Globus pallidus (tissue), 1 donor: ENCODE results near the gene ZNF407.

ENCODE experiments used
- DNase-seq: peaks from one replicate; pipeline ENCODE4 v3.0.0-alpha.2; 2015; ENCODE audit warnings: low spot score

The ZNF407 gene

DNA sequence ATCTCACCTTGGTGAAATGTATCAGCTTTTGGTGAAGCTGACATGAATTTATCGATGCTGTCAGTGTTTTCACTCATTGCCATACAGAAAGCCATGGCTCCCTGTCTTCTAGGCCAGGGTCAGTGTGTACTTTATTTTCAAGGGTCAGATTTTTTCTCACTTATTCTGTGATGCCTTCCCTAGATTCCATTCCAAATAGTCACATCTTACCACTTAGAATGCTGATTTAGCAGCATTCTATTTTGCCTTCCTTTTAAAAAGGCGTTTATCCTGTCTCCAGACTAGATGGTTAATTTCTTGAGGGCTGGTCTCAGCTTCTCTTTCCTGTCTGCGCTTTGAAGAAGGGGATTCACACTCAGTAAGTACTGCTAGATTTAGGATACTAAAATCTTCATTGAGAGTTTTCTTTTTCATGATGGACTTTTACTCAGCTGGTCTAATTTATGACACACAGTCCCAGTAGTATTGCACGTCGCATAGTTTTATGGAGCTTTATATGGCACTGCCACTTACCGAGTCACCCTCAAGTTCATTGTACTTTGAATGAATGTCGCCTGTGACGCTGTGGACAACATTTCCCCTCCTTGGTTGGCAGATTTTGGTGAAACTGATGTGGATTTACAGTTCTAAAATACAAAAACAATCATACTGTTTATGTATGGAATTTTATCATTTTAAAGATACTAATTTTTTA is 194.0 kb downstream of the ZNF407 start:
- DNase-seq, result no peak

DNA sequence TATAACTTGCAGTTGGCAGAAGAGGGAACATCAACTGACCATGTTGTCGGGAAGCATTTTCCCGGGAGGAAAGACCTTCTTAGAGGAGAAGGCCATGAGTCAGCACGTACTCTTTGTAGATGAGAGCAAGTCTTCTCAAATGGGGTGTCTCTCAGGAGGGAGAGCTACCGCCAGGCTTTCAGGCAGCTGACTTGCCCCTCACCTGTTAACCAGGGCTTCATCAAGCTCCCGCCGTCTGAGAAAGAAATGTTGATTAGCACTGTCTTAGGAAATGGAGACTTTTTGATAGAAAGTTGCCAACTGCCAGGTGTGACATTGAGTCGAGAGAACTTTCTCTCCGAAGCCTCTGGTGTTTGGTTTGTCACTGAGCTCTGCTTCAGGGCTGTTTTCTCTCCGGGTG is 196.1 kb downstream of the ZNF407 start:
- no peak for DNase-seq

DNA sequence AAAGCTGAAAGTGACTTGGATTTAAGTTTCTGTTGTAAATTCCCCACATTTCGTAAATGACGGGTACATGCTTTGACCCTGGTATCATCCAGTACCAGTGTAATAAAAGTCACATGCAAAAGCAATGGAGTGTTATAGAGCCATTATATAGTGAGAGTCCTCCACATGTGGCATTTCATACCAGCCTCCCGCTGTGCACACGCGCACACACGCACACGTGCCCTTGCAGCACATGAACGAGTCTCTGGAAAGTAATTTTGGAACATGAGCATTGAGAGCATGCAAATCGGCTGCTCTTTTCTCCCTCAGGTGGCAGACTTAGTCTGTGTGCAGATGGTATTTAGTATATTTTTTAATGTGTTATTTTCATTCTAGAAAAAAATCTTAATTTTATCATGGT is 198.1 kb downstream of the ZNF407 start:
- DNase-seq, result no peak

DNA sequence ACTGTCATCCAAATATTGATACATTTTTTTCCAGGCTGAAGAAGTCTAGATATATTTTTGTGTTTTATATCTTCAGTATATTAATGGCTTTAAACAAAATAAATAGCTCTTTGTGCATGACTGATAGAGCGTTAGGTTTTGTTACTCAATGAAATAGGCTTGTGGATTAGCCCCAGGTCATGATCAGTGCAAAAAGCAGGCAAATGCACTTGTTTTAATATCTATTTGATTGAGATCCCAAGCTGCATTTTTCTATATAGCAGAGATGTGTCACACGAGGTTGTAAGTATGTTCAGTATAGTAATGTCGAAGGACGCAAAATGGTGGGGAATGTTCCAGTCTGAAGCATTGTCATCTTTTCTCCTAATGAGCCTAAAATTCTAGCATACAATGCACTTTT is 198.5 kb downstream of the ZNF407 start:
- DNase-seq, result no peak

DNA sequence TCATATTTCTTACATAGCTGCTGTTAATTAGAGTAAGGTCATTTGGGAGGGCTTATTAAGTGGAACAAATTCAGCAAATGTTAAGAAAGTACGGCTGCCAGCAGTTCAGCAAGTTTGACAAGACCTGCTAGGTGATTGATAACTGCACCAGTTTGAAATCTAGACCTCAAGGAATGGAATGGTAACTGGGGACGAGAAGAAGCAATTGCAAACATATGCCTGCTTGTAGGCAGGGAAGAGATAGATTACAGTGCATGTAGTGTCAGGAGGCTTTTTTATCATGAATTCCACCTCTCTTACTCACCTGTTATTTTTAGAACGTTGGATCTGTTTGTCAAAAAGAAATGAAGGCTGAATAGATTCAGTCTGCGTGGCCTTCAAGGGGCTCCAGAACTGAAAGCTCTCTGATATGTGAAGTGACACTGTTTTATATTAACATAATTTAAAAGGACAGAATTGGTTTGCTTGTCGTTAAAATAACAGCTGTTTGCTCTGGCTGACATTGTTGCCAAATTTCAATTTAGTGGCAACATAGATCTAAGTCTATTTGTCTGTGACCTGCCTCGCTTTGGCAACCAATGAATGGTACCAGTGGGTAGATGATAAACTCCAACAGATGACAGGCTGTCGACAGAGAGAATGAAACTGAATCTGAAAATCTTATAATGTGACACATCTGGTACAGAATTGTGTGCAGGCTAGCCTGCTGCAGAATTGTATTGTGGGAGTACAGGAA is 199.3 kb downstream of the ZNF407 start:
- peak; percentile 15 for DNase-seq

DNA sequence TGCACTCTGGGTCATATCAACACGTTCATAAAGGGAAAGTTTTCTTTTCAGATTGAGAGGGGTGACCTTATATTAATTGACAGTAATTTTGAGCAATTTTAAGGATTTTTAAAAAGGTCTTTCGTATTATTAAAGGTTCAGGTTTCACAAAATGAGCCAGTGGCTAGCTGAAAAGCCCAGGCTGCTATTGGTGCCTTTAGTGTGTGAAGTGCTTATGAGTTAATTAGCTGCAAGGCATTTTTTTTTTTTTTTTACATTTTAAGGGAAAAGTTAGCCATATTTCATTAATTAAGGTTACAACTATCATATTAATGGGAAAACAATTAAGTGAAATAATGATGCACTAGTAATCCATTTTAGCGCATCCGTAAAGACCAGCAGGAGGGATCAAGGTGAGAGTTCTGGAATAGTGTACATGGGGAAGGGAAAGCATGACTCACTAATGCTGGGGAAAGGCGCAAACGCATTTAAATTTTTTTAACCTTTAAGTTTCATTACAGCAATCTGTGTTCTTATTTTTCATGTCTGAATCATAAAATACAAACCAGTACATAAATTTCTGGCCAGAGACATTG is 200.0 kb downstream of the ZNF407 start:
- no peak for DNase-seq

DNA sequence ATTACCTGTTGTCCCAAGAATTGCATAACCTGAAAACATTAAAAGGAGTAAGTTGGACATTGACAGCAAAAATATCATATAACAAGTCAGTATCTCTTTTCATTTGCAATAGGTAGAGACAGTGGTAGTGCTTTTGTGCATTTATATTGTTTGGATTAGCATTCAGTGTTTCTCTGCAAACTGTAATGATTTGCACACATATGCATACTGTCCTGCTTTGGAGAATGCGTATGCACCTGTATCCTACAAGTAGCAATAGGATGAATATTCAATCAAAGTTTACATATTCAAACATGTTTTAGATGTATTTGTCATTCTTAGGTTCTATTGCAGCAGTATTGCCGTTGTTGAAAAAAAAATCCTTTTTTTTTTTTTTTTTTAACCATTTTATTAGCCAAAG is 201.9 kb downstream of the ZNF407 start:
- no peak for DNase-seq

DNA sequence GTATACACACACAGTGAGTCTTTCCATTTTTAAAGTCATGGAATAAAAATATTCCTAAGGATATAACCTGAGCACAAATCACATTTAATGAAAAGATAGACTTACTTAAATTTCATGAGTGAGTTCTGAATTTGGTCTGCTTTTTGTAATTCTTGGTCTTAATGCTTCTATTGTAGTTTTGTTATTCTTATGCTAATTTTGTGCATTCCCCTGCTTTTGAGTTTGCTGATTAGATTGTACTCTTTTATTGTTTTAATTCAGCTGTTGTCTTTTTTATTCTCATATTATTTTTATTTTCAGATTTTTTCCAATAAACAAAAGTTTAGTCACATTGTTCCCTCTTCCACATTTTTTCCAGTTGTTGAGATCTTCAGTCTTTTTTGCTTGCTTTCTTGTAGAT is 202.4 kb downstream of the ZNF407 start:
- no peak for DNase-seq

DNA sequence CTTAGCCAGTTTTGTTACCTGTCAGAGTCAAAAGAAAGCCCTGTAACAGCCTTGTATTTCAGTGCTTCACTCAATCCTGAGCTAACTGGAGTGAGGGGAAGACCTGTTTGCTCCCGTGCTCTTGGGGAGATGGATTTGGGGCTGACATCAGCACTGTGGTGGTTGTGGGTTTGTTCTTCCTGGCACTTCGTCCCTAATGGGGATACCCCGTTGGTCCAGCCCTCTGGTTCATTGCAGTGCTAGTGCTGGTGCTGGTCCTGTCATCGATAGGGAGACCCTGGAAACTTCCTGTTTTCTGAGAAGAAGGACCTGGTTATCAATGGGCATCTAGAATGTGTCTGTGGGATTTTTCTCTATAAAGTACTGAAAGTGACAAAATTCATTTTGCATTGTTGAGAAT is 205.4 kb downstream of the ZNF407 start:
- DNase-seq, result no peak

DNA sequence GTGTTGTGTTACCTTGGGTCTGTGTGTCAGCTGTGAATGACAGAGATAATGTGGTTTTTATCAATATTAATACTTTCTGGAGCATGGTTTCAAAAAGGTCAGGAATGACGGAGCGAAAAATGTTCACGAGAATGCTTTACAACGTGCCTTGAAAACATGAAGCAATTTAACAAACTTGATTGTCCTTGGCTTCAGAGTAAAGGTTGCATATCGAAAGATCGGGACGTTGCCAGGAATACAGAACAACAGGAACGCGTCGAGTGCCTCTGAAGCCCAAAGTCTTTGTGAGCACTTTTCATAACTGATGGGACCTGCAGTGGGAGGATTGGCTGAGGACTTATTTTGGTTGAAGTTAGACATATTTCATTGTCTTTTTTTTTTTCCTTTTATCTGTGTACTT is 206.1 kb downstream of the ZNF407 start:
- no peak for DNase-seq

DNA sequence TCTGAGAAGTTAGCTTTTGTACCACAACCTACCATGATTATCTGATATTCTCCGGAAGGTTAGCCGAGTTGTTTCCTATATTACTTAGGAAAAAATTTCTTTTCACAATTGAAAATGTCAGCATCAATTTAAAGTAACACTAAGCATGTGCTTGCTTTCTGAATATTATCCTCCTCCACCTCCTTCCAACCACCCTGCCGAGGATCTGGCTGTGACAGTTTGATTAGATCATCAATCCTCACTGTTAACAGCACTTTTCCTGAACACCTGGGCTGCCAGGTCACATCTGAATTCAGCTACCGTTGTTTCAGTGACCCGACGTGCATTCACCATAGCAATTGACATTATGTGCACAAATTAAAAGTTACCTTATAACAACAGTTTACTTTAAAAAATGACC is 207.0 kb downstream of the ZNF407 start:
- no peak for DNase-seq

DNA sequence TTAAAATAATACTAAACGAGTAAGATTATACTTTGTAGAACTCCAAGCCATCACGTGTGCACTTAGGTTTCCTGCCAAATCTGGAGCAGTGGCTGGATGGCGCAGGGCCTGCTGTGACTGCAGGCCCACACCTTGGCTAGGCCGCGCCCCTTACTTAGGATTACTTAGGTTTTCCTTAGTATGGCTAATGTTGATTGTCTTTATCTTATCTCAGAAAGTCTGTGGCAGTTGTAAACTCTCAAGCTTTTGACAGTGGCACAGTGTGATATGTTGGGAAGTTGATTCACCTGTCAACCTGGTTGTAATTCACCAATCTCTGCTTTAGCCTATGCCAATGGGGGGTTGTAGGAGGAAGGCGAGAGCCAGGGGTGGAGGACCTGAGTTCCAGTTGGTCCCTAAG is 208.4 kb downstream of the ZNF407 start:
- DNase-seq, result no peak

DNA sequence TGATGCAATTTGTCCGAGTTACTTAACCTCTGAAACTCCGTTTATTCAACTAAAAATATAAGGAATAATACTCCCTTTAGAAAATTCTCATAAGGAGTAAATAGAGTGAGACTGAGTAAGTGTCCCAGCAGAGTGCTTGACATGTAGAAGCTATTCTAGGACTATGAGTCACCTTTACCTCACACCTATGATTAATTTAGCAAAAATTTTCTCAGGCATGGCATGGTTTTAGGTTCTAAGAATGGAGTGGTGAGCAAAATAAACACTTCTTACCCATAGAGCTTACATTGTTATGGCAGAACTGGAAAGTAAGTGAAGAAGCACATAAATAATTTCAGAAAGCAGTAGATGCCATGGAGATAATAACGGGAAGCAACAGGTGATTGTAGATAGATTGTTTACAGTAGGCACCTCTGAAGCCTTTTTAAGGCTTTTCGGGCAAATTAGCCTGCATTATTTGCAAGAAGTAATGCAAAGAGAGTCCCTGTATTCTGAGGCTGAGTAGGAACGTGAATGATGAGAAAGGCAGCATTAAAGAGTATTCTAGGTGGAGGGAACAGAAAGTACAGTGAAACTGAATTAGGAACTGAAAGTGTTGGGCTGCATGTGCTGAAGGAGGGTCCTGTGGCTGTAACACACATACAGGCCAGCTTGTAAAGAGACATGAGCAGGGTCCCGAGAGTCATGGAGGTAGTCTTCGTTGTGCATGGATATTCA is 209.2 kb downstream of the ZNF407 start:
- DNase-seq, result no peak

DNA sequence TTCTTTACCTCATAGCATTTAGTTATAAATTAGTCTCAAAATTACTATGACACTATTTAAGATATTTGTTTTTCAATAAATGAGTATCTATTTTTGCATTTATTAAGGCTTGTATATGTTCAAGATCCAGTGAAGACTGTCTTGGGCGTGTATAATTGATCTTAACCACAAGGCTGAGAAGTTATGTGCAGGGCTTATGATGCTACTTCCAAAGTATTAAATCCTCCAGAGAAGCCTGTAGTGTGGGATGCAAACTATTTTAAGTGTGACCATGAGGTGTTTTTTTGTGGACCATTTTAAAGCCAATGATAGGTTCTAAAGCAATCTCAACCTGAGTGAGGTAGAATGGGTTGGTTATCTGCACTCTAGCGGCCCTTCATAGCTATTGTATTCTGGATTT is 219.9 kb downstream of the ZNF407 start:
- no peak for DNase-seq

DNA sequence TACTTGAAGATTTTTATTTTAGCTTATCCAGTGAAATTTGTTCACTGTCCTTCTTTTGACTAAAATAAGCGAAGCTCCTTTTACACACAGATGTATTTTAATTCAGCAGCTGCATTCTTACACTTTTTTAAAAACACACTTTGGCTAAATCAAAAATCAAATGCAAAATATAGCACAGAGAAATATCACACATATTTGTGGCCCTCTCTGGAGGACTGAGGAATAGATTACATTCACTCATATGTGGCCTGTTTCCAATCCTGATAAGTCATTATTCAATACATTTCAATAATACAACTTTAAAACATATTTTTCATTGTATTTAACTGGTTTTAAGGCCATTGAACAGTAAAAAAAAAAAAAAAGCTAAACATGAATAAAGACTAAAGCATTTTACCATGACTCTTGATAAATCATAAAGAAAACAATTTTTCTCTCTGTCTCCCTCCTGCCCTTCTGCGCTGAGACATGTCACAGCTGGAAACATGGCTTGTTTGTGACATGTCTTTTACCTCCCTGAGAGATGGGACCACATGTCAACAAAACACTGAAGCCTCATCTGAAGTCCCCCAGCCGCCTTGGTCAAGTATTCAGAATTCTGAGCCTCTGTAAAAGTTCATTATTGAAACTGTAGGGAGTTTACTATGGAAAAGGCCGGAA is 221.0 kb downstream of the ZNF407 start:
- DNase-seq, result no peak

DNA sequence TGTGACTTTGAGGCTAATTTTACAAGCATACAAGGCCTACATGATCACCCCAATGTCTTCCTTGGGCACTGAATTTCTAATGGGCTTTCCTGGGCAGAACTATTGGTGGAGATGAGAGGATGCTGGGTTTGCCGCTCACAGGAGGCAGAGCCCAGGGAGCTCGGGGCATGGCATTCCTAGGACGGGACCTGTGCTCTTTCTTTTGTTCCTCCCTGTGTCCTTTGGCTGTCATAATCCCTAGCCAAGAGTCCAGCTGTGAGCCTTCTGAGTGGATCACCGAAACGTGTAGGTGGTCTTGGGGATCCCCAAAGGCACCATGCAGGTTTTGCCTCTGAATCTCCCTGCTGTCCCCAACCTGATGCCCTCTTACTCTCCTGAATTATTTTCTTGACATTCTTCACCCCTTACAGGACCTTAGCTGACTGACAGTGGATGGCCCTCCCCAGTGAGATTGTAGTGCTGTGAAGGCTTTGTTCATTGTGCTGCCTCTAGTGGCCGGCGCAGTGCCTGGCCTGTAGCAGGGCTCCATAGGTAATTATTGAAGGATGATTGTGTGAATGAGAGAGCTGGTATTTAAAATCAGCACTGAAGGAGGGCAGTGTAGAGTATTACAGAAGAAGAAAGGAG is 221.9 kb downstream of the ZNF407 start:
- peak; percentile 29 for DNase-seq

DNA sequence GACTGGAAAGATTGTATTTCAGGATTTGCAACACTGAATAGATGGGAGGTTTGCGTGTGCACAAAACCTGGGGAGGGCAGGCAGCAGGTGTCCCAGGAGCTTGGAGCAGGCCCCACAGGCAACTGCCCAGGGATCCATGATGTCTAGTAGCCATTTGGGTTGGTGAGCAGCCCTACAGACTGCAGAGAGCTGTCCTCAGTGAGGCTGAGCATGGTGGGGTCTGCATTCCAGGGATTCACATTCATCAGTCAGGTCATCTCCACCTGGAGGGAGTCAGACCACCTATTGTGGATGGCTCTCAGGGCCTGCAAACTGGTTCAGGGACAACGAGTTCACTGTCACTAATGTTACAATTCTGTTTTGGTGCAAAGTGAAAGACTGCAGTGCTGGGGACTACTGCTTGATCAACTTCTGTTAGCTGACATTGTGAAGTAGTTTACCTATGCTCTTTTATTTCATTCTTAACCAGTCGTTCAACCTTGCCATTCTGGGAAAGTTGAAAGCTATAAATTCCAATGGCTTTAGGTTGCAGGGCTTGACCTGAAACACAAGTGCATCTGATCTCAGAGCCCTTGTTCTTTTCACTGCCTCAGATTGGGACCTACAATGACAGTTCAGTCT is 222.6 kb downstream of the ZNF407 start:
- DNase-seq, result no peak

DNA sequence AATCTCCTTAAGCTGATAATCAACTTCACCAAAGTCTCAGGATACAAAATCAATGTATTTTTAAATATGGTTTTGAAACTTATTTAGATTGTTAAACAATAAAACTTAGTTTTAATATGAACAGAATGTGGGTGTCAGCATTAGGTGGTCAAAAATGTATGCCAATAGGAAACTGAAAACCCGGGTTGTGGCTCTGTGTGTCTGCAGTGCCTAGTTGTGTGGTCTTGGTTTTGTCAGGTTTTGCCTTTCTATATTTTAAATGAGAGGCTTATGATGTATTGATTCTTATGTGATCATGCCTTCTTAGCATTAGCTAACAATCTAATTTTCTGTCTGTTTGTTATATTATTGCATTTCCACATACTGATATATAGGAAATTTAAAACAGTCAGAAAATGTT is 227.8 kb downstream of the ZNF407 start:
- no peak for DNase-seq

DNA sequence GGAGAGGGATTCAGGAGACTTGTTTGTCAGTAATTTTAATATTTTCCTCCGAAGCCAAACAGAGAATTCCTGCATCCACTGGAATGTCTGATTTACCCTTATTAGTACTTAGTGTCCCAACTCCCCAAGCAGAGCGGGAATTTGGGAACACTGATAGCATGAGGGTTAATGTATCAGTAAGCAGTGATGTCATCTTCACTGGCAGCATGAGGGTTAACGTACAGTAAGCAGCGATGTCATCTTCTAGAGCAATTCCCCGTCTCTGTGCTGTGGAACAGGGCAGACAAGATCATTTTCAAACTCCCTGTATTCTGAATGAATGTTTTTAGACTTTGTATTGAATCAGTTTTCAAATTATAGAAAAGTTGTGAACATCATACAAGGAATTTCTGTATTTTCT is 228.9 kb downstream of the ZNF407 start:
- no peak for DNase-seq

DNA sequence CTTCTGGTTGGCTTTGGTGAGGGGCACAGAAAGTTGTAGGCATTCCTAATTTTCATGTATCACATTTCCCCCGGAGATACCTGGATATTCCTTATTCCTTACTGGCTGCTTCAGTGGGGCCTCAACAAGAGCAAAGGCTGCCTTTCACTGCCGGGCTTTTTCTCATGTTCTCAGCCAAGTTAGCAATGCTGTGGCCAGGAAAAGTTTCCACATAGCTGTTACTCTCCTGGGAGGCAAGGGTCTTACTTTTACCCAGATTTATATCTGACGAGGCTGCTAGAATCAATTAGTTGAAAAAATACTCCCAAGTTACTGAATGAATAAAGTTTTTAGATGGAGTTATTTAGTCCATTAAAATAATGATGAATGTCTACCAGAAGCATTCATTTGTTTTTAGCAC is 230.5 kb downstream of the ZNF407 start:
- no peak for DNase-seq

DNA sequence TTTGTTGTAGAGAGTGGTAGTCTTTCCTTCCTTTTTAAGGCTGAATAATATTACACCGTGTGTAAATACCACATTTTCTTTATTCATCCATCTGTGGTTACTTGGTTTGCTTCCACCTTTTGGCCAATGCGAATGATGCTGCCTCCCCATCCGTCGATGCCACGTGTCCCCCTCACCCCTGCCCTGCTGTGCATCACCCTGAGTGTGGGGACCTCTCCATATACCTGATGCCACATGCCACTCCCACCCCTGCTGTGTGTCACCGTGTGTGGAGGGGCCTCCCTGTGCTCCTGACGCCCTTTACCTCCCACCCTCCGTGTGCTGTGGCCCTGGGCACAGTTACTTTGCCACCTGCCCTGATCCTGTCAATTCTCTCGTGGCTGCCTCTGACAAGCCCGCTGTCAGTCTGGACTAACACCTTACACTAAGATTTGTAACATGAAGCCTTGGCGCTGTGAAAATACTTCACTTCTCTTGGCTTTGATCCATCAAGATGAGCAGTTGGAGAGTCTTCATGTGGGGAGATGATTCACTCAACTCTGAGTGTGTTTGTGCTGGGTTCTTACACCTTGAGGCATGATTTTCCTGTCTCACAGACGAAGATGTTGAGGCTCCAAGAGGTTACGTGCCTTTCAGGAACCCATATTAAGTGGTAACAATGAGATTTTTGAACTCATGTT is 234.0 kb downstream of the ZNF407 start:
- no peak for DNase-seq
